Loucy (cell line): ENCODE results near the gene TMPRSS13.

Source experiments
- H2AFZ ChIP-seq: fragments of 200-600 bp; sonication (generic); 2 replicates; pipeline ENCODE4 v1.6.0; 2016; ENCODE audit warnings: antibody characterized with exemption, mild to moderate bottlenecking, low read length, moderate library complexity
- H3F3A ChIP-seq: fragments of 200-600 bp; 2 replicates; pipeline ENCODE4 v1.6.0; 2016; ENCODE audit warnings: antibody characterized with exemption, low read depth, mild to moderate bottlenecking
- H3K27me3 ChIP-seq: fragments of 200-600 bp; sonication (generic); 2 replicates; pipeline ENCODE4 v1.6.1; 2014; ENCODE audit warnings: low read length, mild to moderate bottlenecking; ENCODE audit not compliant: insufficient read depth, poor library complexity, severe bottlenecking
- H3K36me3 ChIP-seq: fragments of 200-600 bp; sonication (generic); 2 replicates; pipeline ENCODE4 v1.6.1; 2016; ENCODE audit warnings: low read length; ENCODE audit not compliant: insufficient read depth
- H3K4me1 ChIP-seq: fragments of 200-600 bp; sonication (generic); 2 replicates; pipeline ENCODE4 v1.5.1; 2014; ENCODE audit warnings: low read length, mild to moderate bottlenecking; ENCODE audit not compliant: insufficient read depth, poor library complexity, severe bottlenecking
- H3K4me2 ChIP-seq: fragments of 200-600 bp; sonication (generic); 2 replicates; pipeline ENCODE4 v1.6.0; 2014; ENCODE audit warnings: antibody characterized with exemption, low read length, low read depth, mild to moderate bottlenecking; ENCODE audit not compliant: poor library complexity, severe bottlenecking
- H3K4me3 ChIP-seq: fragments of 200-600 bp; sonication (generic); 2 replicates; pipeline ENCODE4 v1.5.1; 2014; ENCODE audit warnings: low read length, mild to moderate bottlenecking, mixed read lengths; ENCODE audit not compliant: poor library complexity, severe bottlenecking
- H3K79me2 ChIP-seq: fragments of 200-600 bp; sonication (generic); 2 replicates; pipeline ENCODE4 v1.6.1; 2014; ENCODE audit warnings: low read length; ENCODE audit not compliant: insufficient read depth
- H3K9ac ChIP-seq: fragments of 200-600 bp; sonication (generic); 2 replicates; pipeline ENCODE4 v1.6.0; 2014; ENCODE audit warnings: mild to moderate bottlenecking, low read depth, low read length, moderate library complexity; ENCODE audit not compliant: poor library complexity, severe bottlenecking
- H3K9me2 ChIP-seq: fragments of 200-600 bp; sonication (generic); replicated peaks from 2 replicates; pipeline ENCODE4 v1.6.1; 2016; ENCODE audit warnings: low read depth, low read length, mixed read lengths
- H3K9me3 ChIP-seq: fragments of 200-600 bp; sonication (generic); 2 replicates; pipeline ENCODE4 v1.6.1; 2014; ENCODE audit warnings: mild to moderate bottlenecking, antibody characterized with exemption, low read length, low read depth; ENCODE audit not compliant: insufficient read depth
- H4K20me1 ChIP-seq: fragments of 200-600 bp; sonication (generic); 2 replicates; pipeline ENCODE4 v1.6.0; 2014; ENCODE audit warnings: antibody characterized with exemption, low read length, mild to moderate bottlenecking; ENCODE audit not compliant: insufficient read depth, poor library complexity, severe bottlenecking
- EZH2phosphoT487 ChIP-seq: fragments of 200-600 bp; IDR thresholded peaks from 2 replicates; pipeline ENCODE4 v1.6.1; 2018; ENCODE audit warnings: antibody characterized with exemption, mild to moderate bottlenecking, moderate library complexity, borderline replicate concordance
- TF ChIP-seq, protein P1 (sequence below): fragments of 200-600 bp; sonication (generic); conservative IDR thresholded peaks from 2 replicates; pipeline ENCODE4 v1.5.1; 2014; ENCODE audit warnings: mild to moderate bottlenecking, antibody characterized with exemption, low read length

The TMPRSS13 gene

DNA sequence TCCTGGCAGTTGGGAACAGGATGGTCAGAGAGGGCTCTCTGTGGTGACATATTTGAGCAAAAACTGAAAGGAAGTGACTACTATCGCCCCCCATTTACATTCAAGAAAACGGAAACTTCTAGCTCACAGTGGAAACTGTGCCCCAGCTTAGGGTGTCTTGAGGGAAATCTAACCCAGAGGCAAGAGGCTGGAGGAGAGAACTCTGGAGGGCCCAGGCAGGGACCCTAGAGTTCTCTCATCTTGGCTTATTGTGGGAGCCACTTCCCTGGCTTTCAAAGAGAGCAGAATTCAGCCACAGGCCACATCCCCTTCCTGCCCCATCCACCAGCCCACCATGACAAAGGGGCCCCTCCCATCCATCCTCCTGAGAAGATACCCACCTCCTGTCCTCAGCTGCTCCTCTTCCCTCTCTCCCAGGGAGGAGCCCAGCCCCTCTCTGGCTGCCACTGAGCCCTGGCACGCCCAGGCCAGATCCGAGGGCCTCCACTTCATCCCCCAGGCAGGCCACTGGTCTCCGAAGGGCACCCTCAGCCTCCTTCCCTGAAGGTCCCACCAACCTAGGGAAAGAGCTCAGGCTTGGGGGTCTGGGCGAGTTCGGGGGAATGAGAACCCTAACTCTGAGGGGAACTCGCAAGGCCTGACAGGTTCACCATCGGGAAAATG, 1.6 kb upstream of the TMPRSS13 start:
- TF ChIP-seq, protein P1, sequence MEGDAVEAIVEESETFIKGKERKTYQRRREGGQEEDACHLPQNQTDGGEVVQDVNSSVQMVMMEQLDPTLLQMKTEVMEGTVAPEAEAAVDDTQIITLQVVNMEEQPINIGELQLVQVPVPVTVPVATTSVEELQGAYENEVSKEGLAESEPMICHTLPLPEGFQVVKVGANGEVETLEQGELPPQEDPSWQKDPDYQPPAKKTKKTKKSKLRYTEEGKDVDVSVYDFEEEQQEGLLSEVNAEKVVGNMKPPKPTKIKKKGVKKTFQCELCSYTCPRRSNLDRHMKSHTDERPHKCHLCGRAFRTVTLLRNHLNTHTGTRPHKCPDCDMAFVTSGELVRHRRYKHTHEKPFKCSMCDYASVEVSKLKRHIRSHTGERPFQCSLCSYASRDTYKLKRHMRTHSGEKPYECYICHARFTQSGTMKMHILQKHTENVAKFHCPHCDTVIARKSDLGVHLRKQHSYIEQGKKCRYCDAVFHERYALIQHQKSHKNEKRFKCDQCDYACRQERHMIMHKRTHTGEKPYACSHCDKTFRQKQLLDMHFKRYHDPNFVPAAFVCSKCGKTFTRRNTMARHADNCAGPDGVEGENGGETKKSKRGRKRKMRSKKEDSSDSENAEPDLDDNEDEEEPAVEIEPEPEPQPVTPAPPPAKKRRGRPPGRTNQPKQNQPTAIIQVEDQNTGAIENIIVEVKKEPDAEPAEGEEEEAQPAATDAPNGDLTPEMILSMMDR, result no peak
- TF ChIP-seq EZH2phosphoT487, result no peak
- Histone ChIP-seq H4K20me1 (no peaks in the 10 kb centered on the region), H3K4me1 (peaks cover 67% of the 10 kb centered on the region), H3K4me2 (peak overlapping the region; percentile 86), H3K79me2 (no peaks in the 10 kb centered on the region), H3K36me3 (no peaks in the 10 kb centered on the region), H3K9me3 (no peaks in the 10 kb centered on the region), H3F3A (peaks cover 7% of the 10 kb centered on the region; the same call in 1 of the 2 replicates), H2AFZ (0 out of 2 replicates have a peak overlapping the region, but pooled peaks have one; percentile 14), H3K9me2 (no peaks in the 10 kb centered on the region), H3K4me3 (peak overlapping the region; percentile 59), H3K9ac (peak overlapping the region; percentile 75), H3K27me3 (no peaks in the 10 kb centered on the region)

DNA sequence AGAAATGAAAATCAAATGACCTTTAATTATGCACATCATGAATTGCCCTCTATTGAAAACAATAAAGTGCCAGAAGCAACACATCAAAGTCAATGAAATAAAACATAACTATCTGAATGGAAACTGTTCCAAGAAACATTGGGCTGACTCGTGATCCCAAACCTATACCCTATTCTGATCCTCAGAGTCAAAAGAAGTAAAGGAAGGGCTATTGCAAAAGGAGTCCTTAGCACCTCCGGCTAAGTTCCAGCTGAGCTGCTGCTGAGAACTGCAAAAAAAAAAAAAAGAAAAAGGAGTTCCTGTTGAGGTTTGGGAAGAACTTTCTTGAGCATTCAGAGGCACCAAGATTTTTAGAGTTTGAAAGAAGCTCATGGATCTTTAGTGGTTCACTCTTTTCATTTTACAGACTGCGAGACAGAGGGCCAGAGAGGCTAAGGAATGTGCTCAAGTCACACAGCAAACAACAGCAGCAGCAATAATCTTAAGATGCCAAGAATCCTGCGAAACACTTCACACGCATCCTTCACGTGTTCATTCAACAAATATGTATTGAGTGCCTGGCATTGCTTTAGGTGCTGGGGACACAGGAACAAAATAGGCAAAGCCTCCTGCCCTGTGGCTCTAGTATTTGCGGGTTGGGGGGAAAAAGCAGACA, 841 bp upstream of the TMPRSS13 start:
- H3K9me2 ChIP-seq, result no peaks in the 10 kb centered on the region
- no peaks in the 10 kb centered on the region for H3K27me3 ChIP-seq
- TF ChIP-seq EZH2phosphoT487, result no peak
- TF ChIP-seq, protein P1, result no peak
- H3K36me3 ChIP-seq, result no peaks in the 10 kb centered on the region
- H4K20me1 ChIP-seq, result no peaks in the 10 kb centered on the region
- no peaks in the 10 kb centered on the region for H3K9me3 ChIP-seq
- H3K79me2 ChIP-seq, result no peaks in the 10 kb centered on the region
- peak overlapping the region; percentile 14; the same call in 1 of the 2 replicates for H2AFZ ChIP-seq
- peaks cover 67% of the 10 kb centered on the region for H3K4me1 ChIP-seq
- peak overlapping the region; percentile 75 for H3K9ac ChIP-seq
- peak overlapping the region; percentile 86 for H3K4me2 ChIP-seq
- H3K4me3 ChIP-seq, result peak overlapping the region; percentile 59
- peaks cover 7% of the 10 kb centered on the region; the same call in 1 of the 2 replicates for H3F3A ChIP-seq

DNA sequence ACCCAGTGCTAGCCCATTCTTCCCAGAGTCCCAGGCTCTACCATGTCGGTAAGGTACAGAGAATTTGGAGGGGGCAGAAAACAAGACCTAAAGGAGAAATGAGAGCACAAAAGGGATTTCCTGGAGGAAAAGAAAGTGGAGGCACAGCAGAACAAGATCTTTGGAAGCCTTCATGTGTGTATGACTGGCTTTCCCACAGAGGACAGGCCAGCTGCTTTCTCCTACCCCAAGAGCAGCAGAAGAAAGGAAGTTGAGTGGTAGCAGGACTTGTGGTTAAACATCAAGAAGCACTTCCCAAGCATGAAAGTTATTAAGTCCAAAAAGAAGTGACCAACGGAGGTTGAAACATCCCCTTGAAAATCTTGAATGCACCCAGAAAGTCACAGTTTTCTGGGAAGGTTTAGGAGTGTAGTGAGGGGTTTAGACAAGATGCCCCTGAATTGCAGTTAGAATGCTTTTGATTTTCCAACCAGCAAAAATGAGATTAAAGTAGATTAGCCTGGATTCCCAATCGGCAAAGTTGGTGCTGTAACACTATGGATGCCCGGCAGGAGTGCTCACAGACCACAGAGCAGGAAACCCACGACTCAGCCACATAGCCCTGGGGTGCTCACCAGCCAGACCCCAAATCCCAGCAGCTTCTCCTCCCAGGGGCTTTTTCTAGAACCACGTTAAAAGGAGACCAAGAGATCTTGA, 608 bp downstream of the TMPRSS13 start:
- H3K9me3 ChIP-seq, result no peaks in the 10 kb centered on the region
- no peak for TF ChIP-seq EZH2phosphoT487
- TF ChIP-seq, protein P1, result 0 out of 2 replicates have a peak, but pooled peaks have one; percentile 15
- no peaks in the 10 kb centered on the region for H3K36me3 ChIP-seq
- no peaks in the 10 kb centered on the region for H4K20me1 ChIP-seq
- H3K9me2 ChIP-seq, result no peaks in the 10 kb centered on the region
- H2AFZ ChIP-seq, result no peak overlapping the region
- peak overlapping the region; percentile 86 for H3K4me2 ChIP-seq
- H3K79me2 ChIP-seq, result no peaks in the 10 kb centered on the region
- H3K27me3 ChIP-seq, result no peaks in the 10 kb centered on the region
- no peak overlapping the region for H3K4me3 ChIP-seq
- peak overlapping the region; percentile 75 for H3K9ac ChIP-seq
- peaks cover 59% of the 10 kb centered on the region for H3K4me1 ChIP-seq
- H3F3A ChIP-seq, result peaks cover 7% of the 10 kb centered on the region; the same call in 1 of the 2 replicates
